Coronary artery (tissue), 2 donors: ENCODE data around the gene FOXN3.

Source experiments
- DNase-seq: peaks from one replicate; pipeline ENCODE4 v3.0.0-alpha.2; 2017; ENCODE audit warnings: low spot score
- H3K27ac ChIP-seq, 2 donors: fragments of 200-600 bp; sonication (generic); one replicate each; pipeline ENCODE4 v1.5.1; 2016 to 2019
- H3K4me3 ChIP-seq: fragments of 200-600 bp; sonication (generic); 2 replicates; pipeline ENCODE4 v1.5.1; 2016; ENCODE audit warnings: mild to moderate bottlenecking, moderate library complexity
- CTCF ChIP-seq: fragments of 200-600 bp; sonication (generic); IDR thresholded peaks from one replicate; pipeline ENCODE4 v1.5.1; 2019; ENCODE audit warnings: antibody characterized with exemption

Gene FOXN3

GRCh38 chr14:89369656-89370055 lies 47.4 kb downstream of the FOXN3 start:
- Histone ChIP-seq H3K27ac (no peak overlapping the region), H3K4me3 (no peak overlapping the region)
- no peak for DNase-seq
- no peak for TF ChIP-seq CTCF

- peak; percentile 28 for DNase-seq
- Histone ChIP-seq H3K4me3 (no peak overlapping the region), H3K27ac (no peak overlapping the region)
- TF ChIP-seq CTCF = no peak
These were observed 48.2 kb downstream of the FOXN3 start for GRCh38 chr14:89368490-89369477.

GRCh38 chr14:89367779-89368120 lies 49.3 kb downstream of the FOXN3 start:
- peak overlapping the region; percentile 50 for H3K4me3 ChIP-seq
- no peak for TF ChIP-seq CTCF
- H3K27ac ChIP-seq = peak overlapping the region in 1 of 2 donors; percentile 30
- DNase-seq = peak; percentile 57

- DNase-seq = no peak
- TF ChIP-seq CTCF = no peak
- H3K27ac ChIP-seq = peak overlapping the region; percentile 12 to 30
- peak overlapping the region; percentile 50 for H3K4me3 ChIP-seq
These were observed 49.9 kb downstream of the FOXN3 start for GRCh38 chr14:89366864-89367778.

GRCh38 chr14:89365061-89365801 lies 51.8 kb downstream of the FOXN3 start:
- no peak for DNase-seq
- no peak overlapping the region for H3K4me3 ChIP-seq
- TF ChIP-seq CTCF = no peak
- H3K27ac ChIP-seq = peak overlapping the region in 1 of 2 donors; percentile 5

GRCh38 chr14:89364316-89364715 lies 52.7 kb downstream of the FOXN3 start:
- Histone ChIP-seq H3K27ac (no peak overlapping the region), H3K4me3 (no peak overlapping the region)
- no peak for DNase-seq
- no peak for TF ChIP-seq CTCF
